B cell (primary cell): ENCODE results near the gene NPY4R2.
"Not testable (repeated sequence)": the region's sequence is repeated elsewhere in the genome, so short reads cannot be mapped to it uniquely, and the experiment has no call there.

Experiments
- CTCF ChIP-seq: fragments of 200-600 bp; IDR thresholded peaks from one replicate; pipeline ENCODE4 v1.8.0; 2022; ENCODE audit warnings: antibody characterized with exemption, mild to moderate bottlenecking
- EZH2 ChIP-seq: IDR thresholded peaks from 2 replicates; pipeline ENCODE4 v1.6.1; 2012; ENCODE audit warnings: borderline replicate concordance, low read depth, mild to moderate bottlenecking, moderate library complexity, low read length; ENCODE audit not compliant: insufficient read depth, poor library complexity, severe bottlenecking

- not testable (repeated sequence) for TF ChIP-seq CTCF, EZH2
Observed at GRCh38 chr10:47933462-47933861, 15.0 kb downstream of the NPY4R2 start.
